NCI-H128 (cell line): Measurements from ENCODE around the gene WNT3A.
"Not testable (repeated sequence)": the region's sequence is repeated elsewhere in the genome, so short reads cannot be mapped to it uniquely, and the experiment has no call there.

Experiments
- DNase-seq: peaks from one replicate; lab custom pipeline; 2025; ENCODE audit not compliant: unreplicated experiment; lab: John Stamatoyannopoulos, UW

The WNT3A gene

DNA sequence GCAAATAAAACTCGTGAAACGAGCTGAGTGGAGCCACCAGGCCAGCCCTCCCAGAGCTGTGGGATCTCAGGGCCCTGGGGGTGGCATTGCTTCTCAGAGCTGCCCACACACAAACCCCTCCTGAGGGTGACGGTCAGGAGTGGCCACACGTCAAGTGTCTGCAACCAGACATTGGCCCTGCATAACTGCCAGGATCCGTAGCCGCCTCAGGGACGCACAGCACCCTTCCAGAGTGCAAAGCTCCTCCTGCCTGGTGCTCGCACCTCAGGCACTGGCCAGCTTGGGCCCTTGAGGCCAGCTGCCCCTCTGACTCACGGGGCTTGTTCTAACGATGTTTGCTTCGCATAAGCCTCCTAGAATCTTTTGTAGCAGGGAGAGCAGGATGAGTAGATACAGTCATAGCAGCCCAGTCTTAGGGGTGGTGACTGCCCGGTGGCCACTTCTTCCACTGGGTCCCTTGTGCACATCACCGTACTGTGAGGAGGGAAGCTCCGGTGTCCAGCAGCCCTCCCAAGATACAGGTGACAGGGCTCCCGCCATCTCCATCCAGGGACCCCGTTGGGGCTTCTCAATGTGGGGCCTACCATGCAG, 5.0 kb downstream of the WNT3A start:
- DNase-seq: no peak

DNA sequence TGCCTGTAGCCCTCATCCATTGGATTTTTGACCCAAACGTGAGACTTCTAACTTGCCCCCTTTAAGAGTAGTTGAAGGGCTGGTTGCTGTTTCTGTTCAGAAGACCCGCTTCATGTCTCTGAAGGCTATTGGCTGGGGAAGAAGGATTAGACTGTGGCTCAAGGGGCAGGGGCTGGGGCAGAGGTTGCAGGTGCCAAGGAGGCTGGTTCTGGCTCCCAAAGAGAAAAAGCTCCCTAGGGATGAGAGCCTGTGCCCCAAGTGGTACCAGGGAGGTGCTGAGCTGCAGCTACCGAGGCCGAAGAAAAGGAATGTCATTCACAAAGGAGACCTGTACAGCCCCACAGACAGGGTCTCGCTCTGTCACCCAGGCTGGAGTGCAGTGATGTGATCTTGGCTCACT, 5.8 kb downstream of the WNT3A start:
- DNase-seq: no peak

DNA sequence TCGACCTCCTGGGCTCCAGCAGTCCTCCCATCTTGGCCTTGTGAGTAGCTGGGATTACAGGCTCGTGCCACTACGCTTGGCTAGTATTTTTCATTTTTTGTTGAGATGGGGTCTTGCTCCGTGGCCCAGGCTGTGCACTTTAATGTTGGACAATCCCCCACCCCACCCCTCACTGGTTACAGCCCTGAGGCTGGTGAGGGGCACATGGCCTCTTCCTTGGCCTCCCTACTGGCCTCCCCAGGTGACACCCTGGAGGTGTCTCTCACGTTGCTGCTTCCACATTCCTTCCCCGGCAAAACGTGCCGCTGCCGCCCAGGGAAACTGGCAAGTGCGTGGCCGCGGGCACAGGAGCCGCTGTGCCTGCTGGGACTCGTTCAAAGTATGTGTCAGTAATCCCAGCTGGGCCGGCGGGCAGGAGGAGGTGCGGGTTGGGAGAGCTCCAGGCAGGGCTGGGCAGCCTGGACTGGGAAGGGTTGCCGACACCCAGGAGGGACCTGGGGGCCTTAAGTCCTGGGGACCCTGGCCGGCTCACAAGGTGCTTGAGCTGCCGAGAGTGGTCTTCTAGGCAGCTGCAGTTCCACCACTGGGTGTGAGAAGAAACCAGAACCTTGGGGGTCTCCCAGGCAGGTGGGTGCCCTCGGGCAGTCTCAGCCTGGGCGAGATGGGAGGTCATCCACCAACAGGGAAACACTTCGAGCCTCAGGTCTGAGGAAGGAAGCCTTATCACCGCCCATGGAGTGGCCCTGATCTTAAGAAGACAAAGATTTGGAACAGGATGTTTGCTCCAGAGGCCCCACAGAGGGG, 6.5 kb downstream of the WNT3A start:
- no peak for DNase-seq

DNA sequence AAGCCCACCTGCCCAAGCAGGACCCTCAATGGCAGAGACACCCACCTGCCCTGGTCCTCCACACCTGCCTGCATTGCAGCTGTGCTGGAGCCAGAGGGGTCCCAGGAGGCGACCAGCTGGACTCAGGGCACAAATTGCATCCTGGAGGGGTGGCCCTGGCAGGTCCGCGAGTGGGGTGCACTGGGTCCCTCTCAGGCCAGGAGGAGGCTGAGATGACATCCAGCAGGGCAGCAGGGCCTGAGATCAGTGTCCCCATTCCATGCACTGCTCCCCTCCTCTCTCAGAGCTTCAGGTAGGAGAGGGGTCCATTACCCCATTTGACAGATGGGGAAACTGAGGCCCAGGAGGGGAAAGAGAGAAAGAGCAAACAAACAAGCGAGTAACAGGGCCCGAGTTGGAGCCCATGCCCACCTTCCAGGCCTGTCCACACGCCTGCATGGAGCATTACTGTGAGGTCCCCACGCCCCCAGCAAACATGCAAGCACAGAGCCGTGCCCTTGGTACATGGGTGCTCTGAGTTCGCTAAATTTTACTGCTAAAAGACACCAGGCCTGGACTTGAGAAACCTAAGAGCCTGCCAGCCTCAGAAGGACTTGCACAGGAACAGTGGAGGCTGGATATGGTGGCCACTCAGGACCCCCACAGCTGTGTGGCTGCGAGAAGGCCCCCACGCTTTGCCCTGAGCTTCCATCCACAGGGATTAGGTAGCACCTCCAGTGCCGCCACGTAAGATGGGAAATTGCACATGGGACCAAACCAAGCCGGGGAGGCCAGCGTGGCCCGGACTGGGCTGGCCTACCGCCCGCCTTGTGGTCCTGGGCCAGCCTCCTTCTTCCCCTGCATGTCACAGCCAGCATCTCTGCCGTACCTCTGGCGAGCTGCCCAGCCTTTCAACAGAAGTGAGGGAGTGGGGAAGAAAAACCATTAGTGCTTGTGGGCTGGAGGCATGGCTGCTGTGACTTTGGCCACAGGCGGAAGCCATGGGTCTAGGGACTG, 7.4 kb downstream of the WNT3A start:
- no peak for DNase-seq

DNA sequence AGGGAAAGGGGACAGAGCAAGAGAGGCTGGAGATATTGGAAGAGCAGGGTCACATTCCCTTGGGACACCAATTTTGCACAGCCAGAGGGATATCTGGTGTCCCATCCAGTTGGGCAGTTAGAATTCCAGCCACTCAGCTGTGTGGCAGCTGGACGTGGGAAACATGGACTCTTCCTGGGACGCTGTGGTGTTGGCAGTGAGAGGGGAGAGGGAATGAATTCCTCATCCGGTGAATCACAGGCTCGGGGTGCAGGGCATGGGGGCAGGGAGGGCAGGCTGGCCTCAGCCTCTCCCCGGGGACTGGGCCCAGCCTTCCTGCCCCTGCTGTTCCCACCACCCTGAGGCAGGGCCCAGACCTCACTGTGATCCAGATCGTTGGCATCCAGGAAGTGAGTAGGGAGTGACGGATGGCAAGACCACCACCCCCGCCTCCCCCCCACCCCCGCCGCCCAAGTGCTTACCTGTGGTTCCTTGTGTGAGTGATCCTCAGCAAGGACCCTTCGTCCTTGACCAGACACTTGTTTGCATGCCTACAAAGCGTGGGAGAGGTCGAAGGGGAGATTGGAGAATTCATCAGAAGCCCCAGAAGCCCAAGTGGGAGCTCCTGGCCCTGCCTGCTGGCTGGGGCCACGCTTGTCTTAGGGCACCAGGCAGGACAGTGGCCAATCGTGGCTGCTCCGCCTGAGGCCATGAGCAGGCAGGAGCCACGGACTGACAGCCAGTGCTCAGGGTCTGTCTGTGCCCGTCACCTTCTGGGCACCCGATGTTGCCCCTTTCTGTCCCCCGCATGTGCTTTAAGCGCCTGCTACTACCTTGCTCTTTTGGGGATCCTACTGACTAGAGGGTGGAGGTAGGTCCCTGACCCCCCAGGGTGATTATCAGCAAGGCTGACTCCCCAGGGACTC, 8.7 kb downstream of the WNT3A start:
- DNase-seq: no peak

DNA sequence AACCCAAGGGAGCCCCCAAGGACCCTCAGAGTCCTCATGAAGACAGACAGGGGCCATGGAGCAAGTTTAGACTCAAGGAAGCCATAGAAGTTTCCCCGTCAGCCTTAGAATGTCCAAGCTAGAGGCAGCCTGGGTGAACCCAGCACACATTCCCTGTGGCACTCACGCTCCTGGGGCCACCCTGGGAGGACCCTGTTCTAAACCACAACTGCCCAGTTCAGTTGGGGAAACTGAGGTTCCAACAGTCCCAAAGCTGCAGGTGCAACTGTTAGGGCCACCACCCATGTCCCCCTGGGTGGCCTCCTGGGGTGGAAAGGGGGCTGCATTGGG, 9.3 kb downstream of the WNT3A start:
- no peak for DNase-seq

DNA sequence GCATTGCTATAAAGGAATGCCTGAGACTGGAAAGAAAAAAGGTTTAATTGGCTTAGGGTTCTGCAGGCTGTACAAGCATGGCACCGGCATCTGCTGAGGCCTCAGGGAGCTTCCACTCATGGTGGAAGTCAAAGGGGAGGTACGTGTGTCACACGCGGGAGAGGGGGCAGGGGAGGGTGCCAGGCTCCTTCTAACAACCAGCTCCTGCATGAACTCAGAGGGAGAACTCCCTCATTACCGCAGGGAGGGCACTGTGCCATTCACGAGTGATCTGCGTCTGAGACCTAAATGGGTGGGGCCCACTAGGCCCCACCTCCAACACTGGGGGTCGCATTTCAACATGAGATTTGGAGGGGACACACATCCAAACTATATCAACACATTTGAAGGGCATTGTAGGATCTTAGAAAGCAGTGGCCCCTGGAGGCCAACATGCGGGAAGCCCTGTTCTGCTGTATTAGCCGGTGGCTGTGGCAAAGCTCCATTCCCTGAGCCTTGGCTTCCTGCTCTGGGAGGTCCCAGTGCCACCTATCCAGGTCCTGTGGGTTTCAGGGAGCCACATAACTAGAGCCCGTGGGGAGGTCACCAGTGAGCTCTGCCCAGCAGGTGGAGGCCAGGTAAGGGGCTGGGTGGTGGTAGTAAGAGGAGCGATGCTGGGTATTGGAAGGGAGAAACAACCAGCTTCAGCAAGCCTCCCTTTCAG, 10.0 kb downstream of the WNT3A start:
- DNase-seq: no peak

DNA sequence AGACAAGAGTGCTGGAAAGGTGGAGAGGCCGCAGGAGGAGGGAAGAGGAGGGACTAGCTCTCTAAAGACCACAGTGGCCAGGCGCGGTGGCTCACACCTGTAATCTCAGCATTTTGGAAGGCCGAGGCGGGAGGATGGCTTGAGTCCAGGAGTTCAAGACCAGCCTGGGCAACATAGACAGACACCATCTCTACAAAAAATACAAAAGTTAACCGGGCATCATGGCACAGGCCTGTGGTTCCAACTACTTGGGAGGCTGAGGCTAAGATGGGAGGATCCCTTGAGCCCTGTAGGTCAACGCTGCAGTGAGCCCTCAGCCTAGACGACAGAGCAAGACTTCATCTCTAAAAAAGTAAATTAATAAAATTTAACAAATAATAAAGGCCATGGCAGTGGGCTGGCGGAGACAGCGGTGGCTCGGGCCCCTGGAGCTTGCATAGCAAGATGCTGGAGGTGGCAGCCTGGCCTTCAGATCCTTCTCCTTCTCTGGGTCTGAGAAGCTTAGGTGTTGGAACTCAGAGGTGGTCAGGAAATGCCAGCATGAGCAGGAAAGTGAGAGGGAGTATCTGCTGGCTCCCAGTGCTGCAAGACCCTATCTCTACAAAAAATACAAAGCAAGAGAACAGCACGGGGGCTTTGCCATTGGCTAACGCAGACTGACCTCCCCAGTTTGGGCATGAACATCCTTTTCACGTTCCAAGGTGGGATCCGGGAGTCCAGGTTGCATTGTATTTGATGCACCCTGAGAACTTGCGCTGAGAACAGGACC, 10.7 kb downstream of the WNT3A start:
- DNase-seq: no peak

DNA sequence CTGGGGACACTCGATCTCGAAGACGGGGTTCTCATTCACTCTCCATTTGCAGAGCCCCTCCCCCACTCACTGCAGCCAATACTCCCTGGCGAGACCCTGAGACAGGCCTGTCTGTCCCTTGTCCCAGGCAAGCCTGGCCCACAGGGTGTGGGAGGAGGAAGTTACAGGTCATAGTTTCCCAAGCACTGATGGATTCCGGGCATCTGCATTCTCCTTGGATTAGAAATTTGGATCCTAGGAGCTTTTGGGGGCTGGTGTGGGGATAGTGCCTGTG, 11.3 kb downstream of the WNT3A start:
- DNase-seq: no peak

DNA sequence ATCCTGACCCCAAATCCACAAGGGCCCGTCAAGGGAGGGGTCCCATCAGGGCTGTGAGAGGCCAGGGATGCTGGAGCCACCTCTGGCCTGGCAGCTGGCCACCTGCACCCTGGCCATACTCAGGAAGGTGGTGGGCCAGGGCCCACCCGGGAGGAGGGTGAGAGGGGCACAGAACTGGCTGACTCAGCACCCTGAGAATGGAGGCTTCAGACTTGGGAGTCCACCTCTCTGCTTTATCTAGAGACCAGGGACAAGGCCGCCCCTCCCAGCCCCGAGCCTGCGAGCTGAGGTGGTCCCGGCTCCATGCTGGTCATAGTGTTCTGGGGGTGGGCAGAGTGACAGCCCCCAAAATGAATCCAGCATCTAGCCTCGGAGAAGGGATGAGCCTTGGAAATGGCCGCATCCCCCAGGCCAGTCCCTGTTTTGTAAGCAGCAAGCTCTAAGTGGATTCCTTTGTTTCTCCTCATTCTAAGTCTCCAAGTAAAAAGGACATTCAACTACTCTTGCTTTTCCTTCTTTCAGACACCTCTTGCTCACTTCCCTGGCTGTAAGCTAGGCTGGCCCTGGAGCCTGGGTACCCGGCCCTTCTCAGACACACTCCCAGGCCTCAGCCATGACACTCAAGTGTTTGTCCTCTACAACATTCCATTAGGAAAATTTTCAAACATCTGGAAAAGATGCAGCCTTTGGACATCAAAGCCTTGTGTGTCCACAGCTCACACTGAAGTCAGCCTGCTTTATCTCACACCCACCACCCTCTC, 12.3 kb downstream of the WNT3A start:
- DNase-seq: no peak

DNA sequence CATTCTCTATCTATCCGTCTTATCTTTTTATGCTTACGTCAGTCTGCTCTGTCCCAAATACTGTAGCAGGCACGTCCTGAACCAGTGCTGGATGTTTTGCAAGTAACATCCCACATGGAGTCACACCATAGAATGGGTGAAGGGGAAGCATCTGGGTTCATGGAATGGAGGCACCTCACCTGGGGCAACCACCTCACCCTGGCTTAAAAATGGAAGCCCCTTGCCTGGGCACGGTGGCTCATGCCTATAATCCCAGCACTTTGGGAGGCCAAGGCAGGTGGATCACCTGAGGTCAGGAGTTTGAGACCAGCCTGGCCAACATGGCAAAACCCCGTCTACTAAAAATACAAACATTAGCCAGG, 12.9 kb downstream of the WNT3A start:
- not testable (repeated sequence) for DNase-seq

DNA sequence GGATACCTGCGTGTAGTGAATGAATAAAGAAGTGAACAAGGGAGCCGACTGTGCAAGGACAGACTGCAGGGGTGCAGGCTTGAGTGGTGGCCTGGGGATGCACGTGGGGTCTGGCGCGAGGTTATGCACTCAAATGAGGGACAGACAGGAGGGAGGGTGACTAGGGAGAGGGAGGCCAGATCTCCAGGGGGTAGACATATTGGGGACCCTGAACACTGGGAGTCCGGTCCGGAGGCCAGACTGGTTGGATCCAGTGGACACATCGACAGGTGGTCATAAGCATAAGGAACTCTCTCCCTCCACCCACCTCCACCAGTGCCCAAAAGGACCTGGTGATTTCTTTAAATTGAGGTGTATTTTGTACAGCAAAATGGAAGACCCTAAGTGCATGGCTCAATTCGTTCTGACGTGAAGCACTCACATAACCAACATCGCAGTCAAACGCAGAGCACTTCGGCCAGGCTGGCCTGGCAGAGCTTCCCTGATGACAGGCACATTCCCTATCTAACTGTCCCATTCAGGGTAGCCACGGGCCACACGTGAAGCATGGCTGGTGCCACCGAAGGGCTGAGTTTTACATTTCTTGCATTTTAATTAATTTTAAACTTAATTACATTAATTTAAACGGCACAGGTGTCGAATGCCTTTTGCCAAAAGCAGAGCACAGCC, 14.0 kb downstream of the WNT3A start:
- DNase-seq: no peak

DNA sequence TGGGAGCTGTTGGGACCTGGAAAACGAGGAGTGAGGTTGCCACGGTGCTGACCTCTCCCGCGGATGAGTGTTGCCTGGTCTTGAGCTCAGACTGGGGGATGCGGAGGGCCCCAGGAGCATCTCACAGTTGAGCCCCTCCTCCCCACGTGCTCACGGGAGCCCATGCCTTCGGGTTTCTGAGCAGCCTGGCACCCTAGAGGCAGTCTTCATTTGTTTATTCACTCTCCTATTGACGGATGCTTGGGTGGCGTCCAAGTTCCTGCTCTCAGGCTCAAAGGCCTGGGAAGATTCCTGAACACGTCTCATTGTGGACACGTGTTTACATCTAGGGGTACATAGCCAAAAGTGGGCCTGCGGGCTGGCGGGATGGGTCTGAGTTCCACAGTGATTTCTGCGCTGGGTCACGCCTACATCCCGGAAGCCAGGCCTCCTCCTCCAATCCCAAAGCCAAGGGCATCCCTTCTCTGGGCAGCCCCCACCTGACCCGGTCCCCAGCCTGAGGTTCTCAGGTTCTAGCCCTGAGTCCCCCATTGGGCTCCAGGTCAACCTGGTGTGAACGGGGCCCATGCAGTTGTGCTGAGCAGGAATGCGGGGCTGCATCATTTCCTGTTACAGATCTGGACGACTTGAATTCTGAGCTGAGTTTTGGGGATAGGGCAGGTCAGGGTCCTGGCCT, 14.7 kb downstream of the WNT3A start:
- DNase-seq: no peak

DNA sequence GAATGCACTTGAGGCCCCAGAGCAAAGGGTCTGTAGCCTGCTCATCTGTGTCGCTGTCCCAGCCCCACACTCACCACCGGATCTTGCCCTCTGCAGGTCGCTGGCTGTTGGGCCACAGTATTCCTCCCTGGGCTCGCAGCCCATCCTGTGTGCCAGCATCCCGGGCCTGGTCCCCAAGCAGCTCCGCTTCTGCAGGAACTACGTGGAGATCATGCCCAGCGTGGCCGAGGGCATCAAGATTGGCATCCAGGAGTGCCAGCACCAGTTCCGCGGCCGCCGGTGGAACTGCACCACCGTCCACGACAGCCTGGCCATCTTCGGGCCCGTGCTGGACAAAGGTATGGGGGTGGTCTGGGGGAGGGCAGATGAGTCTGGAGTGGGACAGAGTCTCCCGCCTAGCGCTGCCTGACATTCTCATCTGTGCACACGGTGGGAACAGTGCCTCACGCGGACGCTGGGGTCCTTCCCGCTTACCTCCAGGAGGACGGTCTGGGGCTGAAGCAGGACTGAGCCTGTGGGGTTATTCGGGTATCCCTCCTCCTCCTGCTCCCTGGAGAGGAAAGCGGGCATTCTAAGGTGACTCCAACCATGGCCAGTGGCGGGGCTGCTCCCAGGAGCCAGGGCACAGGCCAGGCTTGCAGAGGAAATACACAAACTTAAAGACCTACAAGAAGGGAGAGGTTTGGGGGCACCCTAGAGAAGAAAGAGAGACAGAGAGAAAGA, 15.9 kb downstream of the WNT3A start:
- no peak for DNase-seq

DNA sequence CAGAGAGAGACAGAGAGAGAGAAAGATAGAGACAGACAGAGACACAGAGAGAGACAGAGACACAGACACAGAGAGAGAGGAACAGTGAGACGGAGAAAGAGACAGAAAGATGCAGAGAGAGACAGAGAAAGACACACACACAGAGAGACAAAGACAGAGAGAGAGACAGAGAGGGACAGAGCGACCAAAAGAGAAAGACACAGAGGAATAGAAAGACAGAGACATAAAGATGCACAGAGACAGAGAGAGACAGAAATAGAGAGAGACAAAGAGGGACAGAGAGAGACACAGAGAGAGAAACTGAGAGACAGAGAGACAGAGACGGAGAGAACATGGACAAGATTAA, 16.5 kb downstream of the WNT3A start:
- no peak for DNase-seq

DNA sequence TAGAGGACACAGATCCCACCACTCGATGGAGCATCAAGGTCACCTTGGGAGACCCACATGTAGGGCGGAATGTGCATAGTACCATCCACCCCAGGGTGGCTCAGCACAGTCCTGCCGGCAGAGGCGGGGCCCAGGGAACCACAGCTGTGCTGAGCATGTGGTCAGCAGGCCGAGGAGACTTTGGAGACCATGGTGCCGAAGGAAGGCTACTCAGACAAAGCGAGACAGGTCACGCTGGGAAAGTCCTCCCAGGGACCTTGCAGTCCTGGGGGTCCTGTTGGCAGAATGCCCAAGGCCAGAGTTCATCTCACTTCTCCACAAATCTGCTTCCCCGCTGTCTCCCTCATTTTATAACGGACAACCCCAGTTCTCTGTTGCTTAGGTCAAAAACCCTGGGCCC, 22.5 kb downstream of the WNT3A start:
- DNase-seq: no peak

DNA sequence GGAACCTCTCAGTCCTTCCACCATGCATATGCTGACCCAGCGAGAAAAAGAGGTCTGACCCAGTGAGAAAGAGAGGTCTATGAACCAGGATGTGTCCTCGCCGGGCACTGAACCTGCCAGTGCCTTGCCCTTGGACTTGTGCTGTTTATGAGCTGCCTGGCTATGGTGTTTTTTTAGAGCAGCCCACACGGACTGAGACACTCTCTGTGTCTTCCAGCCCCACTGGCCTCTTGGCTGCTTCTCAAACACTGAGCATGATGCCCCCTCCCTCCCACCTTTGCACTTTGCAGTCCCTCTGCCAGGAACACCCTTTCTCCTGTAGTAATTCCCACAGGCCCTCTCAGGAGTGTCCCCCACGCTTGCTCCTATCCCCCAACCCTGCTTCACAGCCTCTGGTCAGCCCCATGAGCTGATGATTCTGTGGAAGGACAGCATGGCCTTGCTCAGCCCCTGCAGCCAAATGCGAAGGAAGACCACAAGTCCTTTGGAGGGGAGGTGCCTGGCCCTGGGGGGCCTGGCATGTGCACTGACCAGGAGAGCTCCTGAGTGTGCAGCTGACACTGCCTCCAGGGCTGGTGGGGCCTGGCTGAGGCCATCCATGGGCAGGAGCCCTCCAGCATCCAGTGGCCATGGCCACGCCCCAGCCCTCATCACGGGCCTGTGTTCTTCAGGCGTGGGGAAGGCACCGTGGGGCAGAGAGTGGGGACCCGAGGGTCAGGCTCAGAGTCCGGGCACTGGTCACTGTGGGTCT, 23.8 kb downstream of the WNT3A start:
- no peak for DNase-seq
